SK-N-SH (cell line): ENCODE measurements around the gene STX16. TPM values are rescaled to one million over a fixed set of nuclear protein-coding genes. Genes with fewer than 3 reads are reported as not detected.

Experiments used
- CTCF ChIA-PET: fragments of 300-600, 350-600 bp; formaldehyde crosslinking; extraction: SDS; loops from one replicate; lab custom pipeline; 2021; lab: Yijun Ruan, JAX
- POLR2A ChIA-PET: fragments of 350-600 bp; sonication (Branson Sonifier 250); formaldehyde crosslinking; extraction: SDS; loops from one replicate; lab custom pipeline; 2020; ENCODE audit warnings: antibody characterized with exemption, inconsistent platforms; lab: Yijun Ruan, JAX
- DNase-seq: peaks from one replicate; pipeline ENCODE4 v3.0.0; 2012
- H2AFZ ChIP-seq: fragments of 200-600 bp; sonication (generic); 2 replicates; pipeline ENCODE4 v1.8.1; 2016; ENCODE audit warnings: antibody characterized with exemption, mild to moderate bottlenecking, low read depth
- H3F3A ChIP-seq: fragments of 200-600 bp; sonication (generic); replicated peaks from 2 replicates; pipeline ENCODE3; 2016; ENCODE audit warnings: antibody characterized with exemption, mild to moderate bottlenecking; ENCODE audit not compliant: insufficient read depth
- H3K27ac ChIP-seq, 2 experiments: fragments of 200-500 bp in 1 of 2; fragments of 200-600 bp in 1 of 2; sonication (Bioruptor generic) in 1 of 2; sonication (generic), shearing (Covaris generic) in 1 of 2; 2 replicates each; pipeline versions ENCODE4 v1.5.1 to v1.6.1; 2014 to 2016; ENCODE audit warnings: low read depth in 2 of 2, inconsistent platforms in 1 of 2, low read length in 1 of 2, mild to moderate bottlenecking in 1 of 2, mixed read lengths in 1 of 2
- H3K27me3 ChIP-seq: fragments of 200-600 bp; sonication (generic), shearing (Covaris generic); 2 replicates; pipeline ENCODE4 v1.6.1; 2016; ENCODE audit warnings: mixed run types; ENCODE audit not compliant: insufficient read depth
- H3K36me3 ChIP-seq, 2 experiments: fragments of 200-500 bp in 1 of 2; fragments of 200-600 bp in 1 of 2; sonication (Bioruptor generic) in 1 of 2; sonication (generic) in 1 of 2; replicated peaks in 1 of 2; 2 replicates each; pipeline versions ENCODE3 to v1.5.1; 2014 to 2016; ENCODE audit warnings: low read length in 1 of 2, mild to moderate bottlenecking in 1 of 2; ENCODE audit not compliant: insufficient read depth in 2 of 2, control insufficient read depth in 1 of 2
- H3K4me1 ChIP-seq, 2 experiments: fragments of 200-500 bp in 1 of 2; fragments of 200-600 bp in 1 of 2; sonication (Bioruptor generic) in 1 of 2; sonication (generic), shearing (Covaris generic) in 1 of 2; 2 replicates each; pipeline versions ENCODE4 v1.5.1 to v1.6.1; 2014 to 2016; ENCODE audit warnings: low read depth in 1 of 2, low read length in 1 of 2, mixed run types in 1 of 2; ENCODE audit not compliant: insufficient read depth in 2 of 2, control insufficient read depth in 1 of 2
- H3K4me2 ChIP-seq: fragments of 200-600 bp; sonication (generic), shearing (Covaris generic); 2 replicates; pipeline ENCODE4 v1.6.1; 2017; ENCODE audit warnings: mixed run types
- H3K4me3 ChIP-seq, 2 experiments: fragments of 200-500 bp in 1 of 2; fragments of 200-600 bp in 1 of 2; sonication (Bioruptor generic) in 1 of 2; sonication (generic), shearing (Covaris generic) in 1 of 2; 2 replicates each; pipeline versions ENCODE4 v1.5.1 to v1.8.1; 2014 to 2016; ENCODE audit warnings: low read depth in 2 of 2, inconsistent platforms in 1 of 2, low read length in 1 of 2, mild to moderate bottlenecking in 1 of 2, mixed read lengths in 1 of 2, moderate library complexity in 1 of 2
- H3K79me2 ChIP-seq: fragments of 200-600 bp; sonication (generic); 2 replicates; pipeline ENCODE4 v1.8.1; 2017; ENCODE audit warnings: mild to moderate bottlenecking; ENCODE audit not compliant: insufficient read depth
- H3K9ac ChIP-seq: fragments of 200-600 bp; sonication (generic); 2 replicates; pipeline ENCODE4 v1.6.1; 2017; ENCODE audit warnings: mixed run types
- H3K9me2 ChIP-seq: fragments of 200-600 bp; sonication (generic); 2 replicates; pipeline ENCODE4 v1.6.1; 2017; ENCODE audit warnings: mixed run types
- H3K9me3 ChIP-seq: fragments of 200-600 bp; sonication (generic); 2 replicates; pipeline ENCODE4 v1.6.1; 2017; ENCODE audit warnings: mixed run types, mild to moderate bottlenecking, moderate library complexity
- H4K20me1 ChIP-seq: fragments of 200-600 bp; sonication (generic); 2 replicates; pipeline ENCODE4 v1.6.1; 2017; ENCODE audit warnings: mild to moderate bottlenecking, mixed run types; ENCODE audit not compliant: insufficient read depth
- CHD2 ChIP-seq: fragments of 150-350 bp; IDR thresholded peaks from 2 replicates; pipeline ENCODE4 v1.6.1; 2018; ENCODE audit warnings: low read length; ENCODE audit not compliant: partially characterized antibody
- CTCF ChIP-seq: fragments of 200-600 bp; sonication (generic); IDR thresholded peaks from 2 replicates; pipeline ENCODE4 v1.6.1; 2017; ENCODE audit warnings: antibody characterized with exemption, mild to moderate bottlenecking, moderate library complexity
- EP300 ChIP-seq, 2 experiments: IDR thresholded peaks; 2 replicates each; pipeline versions ENCODE4 v1.4.0 to v1.6.1; 2012; ENCODE audit warnings: borderline replicate concordance in 1 of 2, low read depth in 1 of 2, low read length in 1 of 2
- FOXJ3 ChIP-seq: sonication (generic); formaldehyde crosslinking; IDR thresholded peaks from 2 replicates; pipeline ENCODE4 v1.5.1; 2020; ENCODE audit warnings: mild to moderate bottlenecking, missing genetic modification reagents
- JUND ChIP-seq: IDR thresholded peaks from 2 replicates; pipeline ENCODE4 v1.4.0; 2012
- MAX ChIP-seq: IDR thresholded peaks from 2 replicates; pipeline ENCODE4 v1.4.0; 2012; ENCODE audit warnings: low read depth
- MXI1 ChIP-seq: IDR thresholded peaks from 2 replicates; pipeline ENCODE4 v1.6.1; 2012; ENCODE audit warnings: mild to moderate bottlenecking, low read depth, low read length, improper control_type of control experiment
- RAD21 ChIP-seq: IDR thresholded peaks from 2 replicates; pipeline ENCODE4 v1.6.1; 2012; ENCODE audit warnings: mild to moderate bottlenecking, low read length
- RCOR1 ChIP-seq: fragments of 150-350 bp; IDR thresholded peaks from 2 replicates; pipeline ENCODE4 v1.6.1; 2017; ENCODE audit warnings: antibody characterized with exemption, low read length
- SIN3A ChIP-seq: IDR thresholded peaks from 2 replicates; pipeline ENCODE4 v1.6.1; 2012; ENCODE audit warnings: low read depth, mild to moderate bottlenecking, low read length, moderate library complexity, borderline replicate concordance
- TAF1 ChIP-seq: IDR thresholded peaks from 2 replicates; pipeline ENCODE4 v1.6.1; 2012; ENCODE audit warnings: low read depth, mild to moderate bottlenecking, low read length, moderate library complexity, borderline replicate concordance
- USF1 ChIP-seq: IDR thresholded peaks from 2 replicates; pipeline ENCODE4 v1.4.0; 2012; ENCODE audit warnings: low read depth, borderline replicate concordance
- USF2 ChIP-seq: fragments of 150-350 bp; IDR thresholded peaks from 2 replicates; pipeline ENCODE4 v1.6.1; 2017; ENCODE audit warnings: antibody characterized with exemption, low read length, low read depth, borderline replicate concordance
- YY1 ChIP-seq: IDR thresholded peaks from 2 replicates; pipeline ENCODE4 v1.4.0; 2012; ENCODE audit warnings: low read depth, mild to moderate bottlenecking
- ZBTB33 ChIP-seq: IDR thresholded peaks from 2 replicates; pipeline ENCODE4 v1.4.0; 2012; ENCODE audit warnings: low read depth, borderline replicate concordance
- WGBS: methylation state at CpG from one replicate; pipeline ENCODE4 v1.1.6; 2017; ENCODE audit warnings: low lambda C conversion rate; 5-methylcytosine and 5-hydroxymethylcytosine counted together
- polyA plus RNA-seq, 3 experiments: library from polyadenylated mRNA; depleted of rRNA; stranded (reverse); fragments of >200 nt; gene quantifications; 2 replicates each; pipeline ENCODE4 v1.2.3, GENCODE V29; 2012

Gene STX16
- polyA plus RNA-seq, 1 of the 3 experiments (the other 2 are of a cell fraction): 63.8 TPM

- TF ChIP-seq USF2: no peak
Measured at GRCh38 chr20:58709013-58709702, 58.1 kb downstream of the STX16 start (continued).

GRCh38 chr20:58709703-58710039, 58.6 kb downstream of the STX16 start:
- Histone ChIP-seq H3K9me2 (no peaks in the 10 kb centered on the region), H4K20me1 (no peaks in the 10 kb centered on the region), H3K4me2 (no peak overlapping the region), H3F3A (no peaks in the 10 kb centered on the region), H3K4me3 (no peak overlapping the region), H3K4me1 (peaks cover 0 to 3% of the 10 kb centered on the region in 2 experiments; a peak in 1 of 4 replicates), H3K9me3 (no peaks in the 10 kb centered on the region), H3K9ac (no peak overlapping the region), H3K79me2 (no peaks in the 10 kb centered on the region), H3K36me3 (no peaks in the 10 kb centered on the region), H3K27me3 (no peaks in the 10 kb centered on the region), H3K27ac (no peak overlapping the region), H2AFZ (no peak overlapping the region)
- DNase-seq: no peak
- TF ChIP-seq RCOR1 (no peak), USF1 (no peak), TAF1 (no peak), FOXJ3 (CRISPR knock-in tag) (no peak), CHD2 (no peak), YY1 (no peak), MXI1 (no peak), MAX (no peak), JUND (no peak), SIN3A (no peak), EP300 (IDR thresholded peaks at IDR 0.05; ENCODE audit: borderline replicate concordance in 1 of 2, low read depth in 1 of 2, low read length in 1 of 2) (no peak), ZBTB33 (no peak), CTCF (no peak), RAD21 (no peak)
- ChIA-PET POLR2A (no interaction called here), CTCF (no interaction called here)
- 98% methylated on average over 4 of the region's 4 CpGs for WGBS
